ENCODE measurements around the gene CORO2B.

Gene CORO2B

DNA sequence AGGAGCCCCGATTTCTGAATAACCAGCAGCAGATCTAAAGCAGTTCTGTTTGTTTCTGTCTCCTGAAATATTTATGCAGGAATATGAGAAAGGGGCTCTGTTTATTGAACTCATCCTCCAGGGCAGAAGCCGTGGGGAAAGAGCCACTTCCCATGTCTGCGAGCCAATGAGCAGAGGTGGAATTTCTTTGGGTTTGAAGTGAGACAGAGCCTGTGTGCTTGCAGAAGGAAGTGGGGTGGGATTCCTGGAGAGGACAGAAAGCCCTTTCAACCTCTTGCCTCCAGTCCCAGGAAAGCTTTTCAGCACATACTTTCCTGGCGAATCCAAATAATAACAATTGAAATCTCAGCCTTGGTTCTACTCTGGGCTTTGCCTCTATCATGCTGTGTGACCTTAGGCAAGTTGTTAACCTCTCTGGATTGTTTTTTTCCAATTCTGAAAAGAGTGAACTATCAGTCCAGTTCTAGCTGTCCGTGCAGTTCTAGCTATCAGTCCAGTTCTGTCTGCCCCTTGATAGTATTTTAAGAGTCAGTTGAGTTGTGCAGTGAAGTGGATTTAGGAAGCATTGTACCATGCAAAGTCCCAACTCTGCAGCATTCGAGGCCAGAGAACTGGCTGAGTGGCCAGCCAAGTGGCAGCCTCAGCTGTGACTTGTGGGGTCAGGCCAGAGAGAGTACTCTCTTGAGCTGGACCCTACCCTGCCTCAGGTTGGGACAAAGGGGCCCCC is 15.9 kb downstream of the CORO2B start:
- Histone ChIP-seq H3K9me3 (no peaks in the 10 kb centered on the region), H3K27me3 (ENCODE audit: low read depth) (peaks cover 22% of the 10 kb centered on the region), H3K4me1 (peaks cover 8% of the 10 kb centered on the region), H3K4me3 (no peak overlapping the region), H3K36me3 (replicated peaks) (no peaks in the 10 kb centered on the region)
- in situ Hi-C loops (cut with MboI; ENCODE audit: low sequenced_read_pairs) = no loop called here
- DNase-seq (ENCODE audit: low spot score in 2 of 2) = no peak

DNA sequence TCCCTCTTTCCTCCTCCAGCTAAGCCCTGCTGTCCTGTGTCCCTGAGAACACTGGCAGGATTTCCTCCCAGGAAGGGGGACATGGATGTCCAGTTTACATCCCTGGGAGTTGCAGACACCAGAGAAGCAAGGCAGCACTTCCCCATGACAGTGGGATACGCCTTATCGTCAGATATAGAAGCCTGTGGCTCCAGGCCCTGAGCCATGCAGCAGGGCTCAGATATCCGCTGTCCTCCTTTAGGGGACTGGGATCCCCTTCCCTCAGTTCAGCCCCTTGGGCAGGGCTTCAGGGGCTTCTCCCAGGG is 16.4 kb downstream of the CORO2B start:
- Histone ChIP-seq H3K36me3 (replicated peaks) (no peaks in the 10 kb centered on the region), H3K9me3 (no peaks in the 10 kb centered on the region), H3K4me3 (no peak overlapping the region), H3K27me3 (ENCODE audit: low read depth) (peaks cover 22% of the 10 kb centered on the region), H3K4me1 (peaks cover 13% of the 10 kb centered on the region)
- DNase-seq (ENCODE audit: low spot score in 2 of 2) = no peak
- in situ Hi-C loops (cut with MboI; ENCODE audit: low sequenced_read_pairs) = no loop called here

- Histone ChIP-seq H3K36me3 (replicated peaks) (no peaks in the 10 kb centered on the region), H3K9me3 (no peaks in the 10 kb centered on the region), H3K4me1 (peaks cover 13% of the 10 kb centered on the region), H3K4me3 (no peak overlapping the region), H3K27me3 (ENCODE audit: low read depth) (peaks cover 22% of the 10 kb centered on the region)
- in situ Hi-C loops (cut with MboI; ENCODE audit: low sequenced_read_pairs) = no loop called here
- no peak for DNase-seq (ENCODE audit: low spot score in 2 of 2)
Observed at GRCh38 chr15:68595761-68596160, 17.0 kb downstream of the CORO2B start.

DNA sequence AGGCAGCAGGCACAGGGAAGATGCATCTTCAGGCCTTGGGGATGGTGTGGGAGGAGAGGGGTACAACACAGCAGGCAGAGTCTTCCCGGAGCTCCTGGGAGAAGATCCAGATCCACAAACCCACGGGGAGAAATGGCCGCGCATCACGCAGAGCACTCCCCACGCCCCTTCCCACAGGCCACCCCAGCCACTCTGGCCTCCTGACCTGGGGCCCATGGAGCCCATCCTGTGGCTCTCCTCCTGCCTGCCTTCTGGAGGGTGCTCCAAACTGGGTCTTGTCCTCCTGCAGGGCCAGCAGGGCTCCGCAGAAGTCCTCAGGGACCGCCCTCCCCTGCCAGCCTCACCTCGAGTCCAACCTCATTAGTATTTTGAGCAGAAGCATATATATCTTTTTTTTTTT is 17.9 kb downstream of the CORO2B start:
- DNase-seq (ENCODE audit: low spot score in 2 of 2) = no peak
- in situ Hi-C loops (cut with MboI; ENCODE audit: low sequenced_read_pairs) = no loop called here
- no peaks in the 10 kb centered on the region for H3K36me3 ChIP-seq (replicated peaks)
- no peaks in the 10 kb centered on the region for H3K9me3 ChIP-seq
- peaks cover 17% of the 10 kb centered on the region for H3K4me1 ChIP-seq
- H3K27me3 ChIP-seq (ENCODE audit: low read depth) = peaks cover 22% of the 10 kb centered on the region; the same call in 1 of the 2 replicates
- no peak overlapping the region for H3K4me3 ChIP-seq

DNA sequence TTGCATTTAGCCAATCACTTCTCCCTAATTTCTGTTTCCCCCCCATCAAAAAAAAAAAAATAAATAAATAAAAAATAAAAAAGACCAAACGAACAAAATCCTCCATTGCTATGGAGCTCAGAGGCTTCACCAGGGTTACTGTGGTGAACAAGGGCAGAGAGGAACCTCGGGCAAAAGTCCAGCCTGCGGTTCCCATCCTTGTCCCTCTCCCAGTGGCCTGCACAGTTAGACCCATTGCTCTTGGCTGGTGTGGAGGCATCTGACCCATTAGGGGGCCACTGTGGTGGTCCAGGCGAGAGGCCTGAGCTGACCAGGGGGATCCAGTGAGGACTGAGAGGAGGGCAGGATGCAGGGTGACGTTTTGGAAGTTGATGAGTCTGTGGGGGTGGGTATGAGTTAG is 18.8 kb downstream of the CORO2B start:
- H3K4me1 ChIP-seq = peaks cover 24% of the 10 kb centered on the region
- no peaks in the 10 kb centered on the region for H3K9me3 ChIP-seq
- no peak overlapping the region for H3K4me3 ChIP-seq
- DNase-seq (ENCODE audit: low spot score in 2 of 2) = no peak
- in situ Hi-C loops (cut with MboI; ENCODE audit: low sequenced_read_pairs) = no loop called here
- H3K36me3 ChIP-seq (replicated peaks) = no peaks in the 10 kb centered on the region
- peaks cover 16% of the 10 kb centered on the region; the same call in 1 of the 2 replicates for H3K27me3 ChIP-seq (ENCODE audit: low read depth)

DNA sequence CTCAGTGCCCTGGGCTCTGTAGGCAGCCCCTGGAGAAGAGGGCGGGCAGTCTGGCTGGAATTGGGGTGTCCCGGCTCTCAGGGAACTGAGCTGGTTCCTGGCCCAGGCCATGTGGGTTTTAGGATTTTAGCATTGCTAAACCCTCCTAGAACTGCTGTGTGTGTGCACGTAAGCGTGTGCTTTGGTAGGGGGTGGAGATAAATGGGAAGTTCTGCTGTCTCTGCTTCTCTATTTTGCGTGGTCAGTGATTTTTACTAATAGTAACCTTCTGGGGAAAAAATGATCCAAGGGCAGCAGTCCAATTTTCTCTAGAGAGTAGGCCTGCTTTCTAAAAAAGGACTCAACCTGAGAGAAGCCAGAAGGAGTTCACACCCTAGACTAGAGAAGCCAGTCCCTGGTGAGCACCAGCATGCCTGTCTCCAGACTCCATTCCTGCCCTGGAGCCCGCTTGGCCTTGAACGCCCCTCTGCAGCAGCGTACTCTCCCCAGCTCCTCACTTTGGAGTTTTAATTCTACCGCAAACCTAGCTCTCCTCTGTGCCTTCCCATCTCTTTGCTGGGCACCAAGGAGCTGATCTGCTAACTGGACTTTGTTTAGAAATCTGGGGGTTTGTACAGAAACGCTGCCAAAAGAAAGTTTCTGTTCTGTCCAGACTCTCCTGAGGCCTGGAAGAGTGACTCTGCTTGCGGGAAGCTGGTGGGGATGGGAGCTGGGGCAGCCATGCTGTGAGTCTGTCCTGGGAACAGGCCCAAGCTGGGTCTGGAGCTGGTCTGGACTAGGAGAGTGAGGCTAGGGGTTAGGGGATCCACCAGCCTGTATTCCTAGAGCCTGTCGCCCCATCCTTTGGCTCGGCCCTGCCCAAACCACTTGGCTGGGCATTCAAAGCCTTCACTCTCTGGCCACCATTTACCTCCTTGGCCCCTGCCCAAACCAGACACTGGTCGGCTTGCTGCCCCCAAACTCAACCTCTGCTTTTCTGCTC is 19.7 kb downstream of the CORO2B start:
- peaks cover 12% of the 10 kb centered on the region; the same call in 1 of the 2 replicates for H3K27me3 ChIP-seq (ENCODE audit: low read depth)
- H3K9me3 ChIP-seq = no peaks in the 10 kb centered on the region
- no peaks in the 10 kb centered on the region for H3K36me3 ChIP-seq (replicated peaks)
- no peak overlapping the region for H3K4me3 ChIP-seq
- no peak for DNase-seq (ENCODE audit: low spot score in 2 of 2)
- H3K4me1 ChIP-seq = peaks cover 24% of the 10 kb centered on the region
- in situ Hi-C loops (cut with MboI; ENCODE audit: low sequenced_read_pairs) = no loop called here

DNA sequence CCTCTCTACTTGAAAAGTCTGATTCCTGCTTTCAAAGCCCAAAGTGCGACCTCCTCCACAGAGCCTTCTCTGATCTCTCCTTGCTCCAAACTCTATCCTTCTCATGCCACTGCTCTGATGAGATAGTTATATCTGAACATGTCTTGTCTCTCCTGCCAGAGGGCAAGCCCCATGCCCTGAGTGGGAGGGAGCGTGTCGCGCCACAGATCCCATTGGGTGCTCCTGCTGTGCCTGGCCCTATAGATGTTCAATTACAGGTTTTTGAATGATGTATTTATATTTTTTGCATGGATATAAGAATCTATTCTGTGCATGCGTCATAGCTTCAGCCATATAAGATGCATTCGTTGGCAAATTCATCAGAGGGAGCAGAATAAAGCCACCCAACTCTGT is 20.4 kb downstream of the CORO2B start:
- Histone ChIP-seq H3K27me3 (ENCODE audit: low read depth) (peaks cover 5% of the 10 kb centered on the region; the same call in 1 of the 2 replicates), H3K4me3 (no peak overlapping the region), H3K36me3 (replicated peaks) (no peaks in the 10 kb centered on the region), H3K9me3 (no peaks in the 10 kb centered on the region), H3K4me1 (peaks cover 24% of the 10 kb centered on the region)
- DNase-seq (ENCODE audit: low spot score in 2 of 2) = no peak
- in situ Hi-C loops (cut with MboI; ENCODE audit: low sequenced_read_pairs) = no loop called here

DNA sequence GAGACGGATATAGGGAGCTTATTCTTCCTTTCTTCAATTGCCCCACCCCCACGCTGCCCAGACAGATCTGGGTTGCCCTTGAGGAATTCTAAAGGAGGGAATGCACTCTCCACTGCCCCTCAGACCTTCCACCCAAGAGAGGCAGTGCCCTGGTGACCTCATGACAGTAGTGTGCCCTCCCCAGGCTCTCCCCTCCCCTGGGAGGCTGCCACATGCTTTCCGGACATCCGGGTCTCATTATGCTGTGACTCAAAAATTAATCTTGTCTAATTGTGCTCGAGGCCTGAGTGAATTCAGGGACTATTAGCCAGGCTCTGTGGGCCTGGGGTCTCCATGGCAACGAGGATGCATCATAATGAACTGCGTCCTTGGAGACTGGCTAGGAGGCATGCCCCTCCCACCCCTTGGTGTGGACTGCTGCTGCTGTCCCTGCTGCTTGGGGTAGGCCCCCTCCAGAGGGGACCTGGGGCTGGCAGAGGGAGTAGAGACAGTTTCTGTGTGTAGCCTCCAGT is 20.8 kb downstream of the CORO2B start:
- no peak overlapping the region for H3K4me3 ChIP-seq
- DNase-seq (ENCODE audit: low spot score in 2 of 2) = peak; percentile 98
- peaks cover 24% of the 10 kb centered on the region for H3K4me1 ChIP-seq
- in situ Hi-C loops (cut with MboI; ENCODE audit: low sequenced_read_pairs) = no loop called here
- no peaks in the 10 kb centered on the region; the same call in 1 of the 2 replicates for H3K27me3 ChIP-seq (ENCODE audit: low read depth)
- H3K9me3 ChIP-seq = no peaks in the 10 kb centered on the region
- no peaks in the 10 kb centered on the region for H3K36me3 ChIP-seq (replicated peaks)

- Histone ChIP-seq H3K27me3 (ENCODE audit: low read depth) (no peaks in the 10 kb centered on the region), H3K9me3 (no peaks in the 10 kb centered on the region), H3K4me3 (no peak overlapping the region), H3K4me1 (peaks cover 24% of the 10 kb centered on the region), H3K36me3 (replicated peaks) (no peaks in the 10 kb centered on the region)
- DNase-seq (ENCODE audit: low spot score in 2 of 2) = peak; percentile 56 to 63
- in situ Hi-C loops (cut with MboI; ENCODE audit: low sequenced_read_pairs) = no loop called here
Observed at GRCh38 chr15:68601206-68602197, 22.7 kb downstream of the CORO2B start.

- Histone ChIP-seq H3K36me3 (replicated peaks) (no peaks in the 10 kb centered on the region), H3K4me1 (peaks cover 24% of the 10 kb centered on the region), H3K4me3 (no peak overlapping the region), H3K9me3 (no peaks in the 10 kb centered on the region), H3K27me3 (ENCODE audit: low read depth) (no peaks in the 10 kb centered on the region)
- no peak for DNase-seq (ENCODE audit: low spot score in 2 of 2)
- in situ Hi-C loops (cut with MboI; ENCODE audit: low sequenced_read_pairs) = no loop called here
Observed at GRCh38 chr15:68602459-68603215, 23.8 kb downstream of the CORO2B start.

- Histone ChIP-seq H3K9me3 (no peaks in the 10 kb centered on the region), H3K36me3 (replicated peaks) (no peaks in the 10 kb centered on the region), H3K4me1 (peaks cover 24% of the 10 kb centered on the region), H3K4me3 (no peak overlapping the region), H3K27me3 (ENCODE audit: low read depth) (no peaks in the 10 kb centered on the region)
- DNase-seq (ENCODE audit: low spot score in 2 of 2) = no peak
- in situ Hi-C loops (cut with MboI; ENCODE audit: low sequenced_read_pairs) = no loop called here
Observed at GRCh38 chr15:68603216-68603595, 24.4 kb downstream of the CORO2B start.

DNA sequence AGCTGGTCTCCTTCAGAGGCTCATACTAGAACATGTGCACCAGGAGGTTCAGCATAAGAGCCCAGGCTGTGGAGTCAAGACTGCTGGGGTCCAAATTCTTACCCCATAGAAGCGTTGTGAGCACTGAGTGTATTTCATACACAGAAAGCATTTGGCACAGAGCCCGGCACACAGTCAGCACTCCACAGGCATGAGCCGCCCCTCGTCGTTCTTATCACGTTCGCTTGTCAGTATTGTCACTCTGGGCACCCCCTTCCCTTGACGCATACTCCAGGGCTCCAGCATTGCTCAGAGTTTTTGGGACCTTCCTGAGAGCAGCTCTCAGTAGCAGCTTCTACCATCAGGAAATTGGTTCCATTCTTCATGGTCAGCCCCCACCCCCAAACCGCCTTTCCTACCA is 25.2 kb downstream of the CORO2B start:
- no peak overlapping the region for H3K4me3 ChIP-seq
- no peaks in the 10 kb centered on the region for H3K27me3 ChIP-seq (ENCODE audit: low read depth)
- H3K4me1 ChIP-seq = peaks cover 23% of the 10 kb centered on the region
- DNase-seq (ENCODE audit: low spot score in 2 of 2) = no peak
- H3K36me3 ChIP-seq (replicated peaks) = no peaks in the 10 kb centered on the region
- H3K9me3 ChIP-seq = no peaks in the 10 kb centered on the region
- in situ Hi-C loops (cut with MboI; ENCODE audit: low sequenced_read_pairs) = no loop called here

Measured in HAP-1 (cell line).